Neural cell (in vitro differentiated cells): ENCODE results near the gene TMEM101. TPM values are rescaled to one million over a fixed set of nuclear protein-coding genes. Genes with fewer than 3 reads are reported as not detected.

Source experiments
- H2AFZ ChIP-seq: fragments of 200-600, 300-800 bp; sonication (generic), shearing (Covaris generic); 2 replicates; pipeline ENCODE4 v1.6.0; 2014; ENCODE audit warnings: low read depth, mild to moderate bottlenecking, antibody characterized with exemption, low read length, moderate library complexity
- H3F3A ChIP-seq: fragments of 200-600 bp; shearing (Covaris generic); 2 replicates; pipeline ENCODE4 v1.6.1; 2016; ENCODE audit warnings: mild to moderate bottlenecking, moderate library complexity, mixed read lengths, antibody characterized with exemption, low read length; ENCODE audit not compliant: insufficient read depth, poor library complexity, severe bottlenecking
- H3K27ac ChIP-seq: fragments of 200-600, 300-800 bp; sonication (generic), shearing (Covaris generic); 2 replicates; pipeline ENCODE4 v1.5.1; 2014; ENCODE audit warnings: mild to moderate bottlenecking, low read length, moderate library complexity
- H3K27me3 ChIP-seq: fragments of 300-800, 200-600 bp; sonication (generic), shearing (Covaris generic); 2 replicates; pipeline ENCODE4 v1.6.0; 2014; ENCODE audit warnings: mild to moderate bottlenecking, low read depth, low read length, moderate library complexity; ENCODE audit not compliant: insufficient read depth
- H3K36me3 ChIP-seq: fragments of 300-800, 200-600 bp; sonication (generic), shearing (Covaris generic); 2 replicates; pipeline ENCODE4 v1.5.1; 2014; ENCODE audit warnings: mild to moderate bottlenecking, antibody characterized with exemption, low read length, moderate library complexity; ENCODE audit not compliant: insufficient read depth
- H3K4me2 ChIP-seq: fragments of 300-800, 200-600 bp; sonication (generic), shearing (Covaris generic); 2 replicates; pipeline ENCODE4 v1.6.0; 2014; ENCODE audit warnings: mild to moderate bottlenecking, low read length
- H3K4me3 ChIP-seq: fragments of 300-800, 200-600 bp; sonication (generic), shearing (Covaris generic); 2 replicates; pipeline ENCODE4 v1.5.1; 2014; ENCODE audit warnings: mild to moderate bottlenecking, low read length, moderate library complexity
- H3K79me2 ChIP-seq: fragments of 200-600 bp; shearing (Covaris generic); replicated peaks from 2 replicates; pipeline ENCODE4 v1.6.0; 2014; ENCODE audit warnings: mild to moderate bottlenecking, low read length, moderate library complexity; ENCODE audit not compliant: insufficient read depth
- H3K9ac ChIP-seq: fragments of 300-800, 200-600 bp; sonication (generic), shearing (Covaris generic); 2 replicates; pipeline ENCODE4 v1.6.1; 2016; ENCODE audit warnings: mild to moderate bottlenecking, low read length, mixed read lengths
- H3K9me2 ChIP-seq: fragments of 200-600 bp; shearing (Covaris generic); 2 replicates; pipeline ENCODE4 v1.6.1; 2016; ENCODE audit warnings: mild to moderate bottlenecking, low read length, mixed read lengths; ENCODE audit not compliant: insufficient read depth
- H3K9me3 ChIP-seq: fragments of 200-600, 300-800 bp; sonication (generic), shearing (Covaris generic); 2 replicates; pipeline ENCODE4 v1.6.1; 2016; ENCODE audit warnings: mild to moderate bottlenecking, mixed run types, low read length, moderate library complexity, mixed read lengths
- H4K20me1 ChIP-seq: fragments of 200-600 bp; shearing (Covaris generic); 2 replicates; pipeline ENCODE4 v1.6.1; 2016; ENCODE audit warnings: mild to moderate bottlenecking, mixed run types; ENCODE audit not compliant: insufficient read depth
- EP300 ChIP-seq: fragments of 450-650 bp; conservative IDR thresholded peaks from 2 replicates; pipeline ENCODE4 v1.6.1; 2014; ENCODE audit warnings: antibody characterized with exemption, mild to moderate bottlenecking, moderate library complexity; ENCODE audit not compliant: poor library complexity, severe bottlenecking
- EZH2 ChIP-seq: fragments of 200-600, 300-800 bp; shearing (Covaris generic), sonication (generic); IDR thresholded peaks from 2 replicates; pipeline ENCODE4 v1.6.1; 2014; ENCODE audit warnings: antibody characterized with exemption, low read length, borderline replicate concordance, mild to moderate bottlenecking; ENCODE audit not compliant: insufficient read depth, poor library complexity, severe bottlenecking
- MXI1 ChIP-seq: fragments of 450-650 bp; conservative IDR thresholded peaks from 2 replicates; pipeline ENCODE4 v1.6.1; 2014; ENCODE audit warnings: antibody characterized with exemption, mild to moderate bottlenecking; ENCODE audit not compliant: poor library complexity, severe bottlenecking
- POLR2AphosphoS5 ChIP-seq: IDR thresholded peaks from 2 replicates; pipeline ENCODE4 v1.6.1; 2012
- RAD21 ChIP-seq: fragments of 450-650 bp; conservative IDR thresholded peaks from 2 replicates; pipeline ENCODE4 v1.6.1; 2014; ENCODE audit warnings: antibody characterized with exemption, mild to moderate bottlenecking, moderate library complexity
- REST ChIP-seq: IDR thresholded peaks from 2 replicates; pipeline ENCODE4 v1.6.1; 2012; ENCODE audit warnings: borderline replicate concordance
- SMC3 ChIP-seq: fragments of 450-650 bp; conservative IDR thresholded peaks from 2 replicates; pipeline ENCODE4 v1.6.1; 2014; ENCODE audit warnings: antibody characterized with exemption, mild to moderate bottlenecking, moderate library complexity; ENCODE audit not compliant: poor library complexity
- TAF1 ChIP-seq: IDR thresholded peaks from 2 replicates; pipeline ENCODE4 v1.6.1; 2012; ENCODE audit warnings: low read depth
- polyA plus RNA-seq: library from polyadenylated mRNA; depleted of rRNA; stranded (reverse); fragments of >200 nt; gene quantifications from 2 replicates; pipeline ENCODE4 v1.2.3, GENCODE V29; 2014
- TF ChIP-seq, protein P1 (sequence below): fragments of 450-650 bp; IDR thresholded peaks from 2 replicates; pipeline ENCODE4 v1.5.1; 2014; ENCODE audit warnings: antibody characterized with exemption, mild to moderate bottlenecking, moderate library complexity; ENCODE audit not compliant: poor library complexity, severe bottlenecking

TMEM101 gene
- polyA plus RNA-seq, 1 donor from 2014 or later, result 59.3 TPM

DNA sequence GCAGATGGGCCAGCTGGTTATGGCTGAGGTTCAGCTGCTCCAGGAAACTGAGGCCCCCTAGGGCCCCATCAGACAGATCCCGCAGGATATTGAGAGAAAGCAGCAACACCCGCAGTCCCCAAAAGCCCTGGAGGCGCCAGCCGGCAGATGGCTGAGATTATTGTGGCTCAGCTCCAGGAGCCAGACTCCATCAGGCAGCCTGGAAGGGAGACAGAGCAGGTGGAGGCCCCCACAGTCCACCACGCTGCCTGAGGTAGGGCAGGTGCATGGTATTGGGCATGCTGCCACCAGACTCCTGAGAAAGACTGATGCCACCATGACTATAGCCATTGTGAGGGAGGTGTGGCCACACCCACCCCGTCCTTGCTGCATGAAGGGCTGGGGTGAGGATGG lies 9.5 kb upstream of the TMEM101 start:
- TF ChIP-seq RAD21 (no peak), POLR2AphosphoS5 (no peak), MXI1 (no peak), TAF1 (no peak), REST (no peak)
- TF ChIP-seq, protein P1, sequence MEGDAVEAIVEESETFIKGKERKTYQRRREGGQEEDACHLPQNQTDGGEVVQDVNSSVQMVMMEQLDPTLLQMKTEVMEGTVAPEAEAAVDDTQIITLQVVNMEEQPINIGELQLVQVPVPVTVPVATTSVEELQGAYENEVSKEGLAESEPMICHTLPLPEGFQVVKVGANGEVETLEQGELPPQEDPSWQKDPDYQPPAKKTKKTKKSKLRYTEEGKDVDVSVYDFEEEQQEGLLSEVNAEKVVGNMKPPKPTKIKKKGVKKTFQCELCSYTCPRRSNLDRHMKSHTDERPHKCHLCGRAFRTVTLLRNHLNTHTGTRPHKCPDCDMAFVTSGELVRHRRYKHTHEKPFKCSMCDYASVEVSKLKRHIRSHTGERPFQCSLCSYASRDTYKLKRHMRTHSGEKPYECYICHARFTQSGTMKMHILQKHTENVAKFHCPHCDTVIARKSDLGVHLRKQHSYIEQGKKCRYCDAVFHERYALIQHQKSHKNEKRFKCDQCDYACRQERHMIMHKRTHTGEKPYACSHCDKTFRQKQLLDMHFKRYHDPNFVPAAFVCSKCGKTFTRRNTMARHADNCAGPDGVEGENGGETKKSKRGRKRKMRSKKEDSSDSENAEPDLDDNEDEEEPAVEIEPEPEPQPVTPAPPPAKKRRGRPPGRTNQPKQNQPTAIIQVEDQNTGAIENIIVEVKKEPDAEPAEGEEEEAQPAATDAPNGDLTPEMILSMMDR, result no peak
- no peaks in the 10 kb centered on the region for H4K20me1 ChIP-seq
- H3K27ac ChIP-seq, result no peak overlapping the region

DNA sequence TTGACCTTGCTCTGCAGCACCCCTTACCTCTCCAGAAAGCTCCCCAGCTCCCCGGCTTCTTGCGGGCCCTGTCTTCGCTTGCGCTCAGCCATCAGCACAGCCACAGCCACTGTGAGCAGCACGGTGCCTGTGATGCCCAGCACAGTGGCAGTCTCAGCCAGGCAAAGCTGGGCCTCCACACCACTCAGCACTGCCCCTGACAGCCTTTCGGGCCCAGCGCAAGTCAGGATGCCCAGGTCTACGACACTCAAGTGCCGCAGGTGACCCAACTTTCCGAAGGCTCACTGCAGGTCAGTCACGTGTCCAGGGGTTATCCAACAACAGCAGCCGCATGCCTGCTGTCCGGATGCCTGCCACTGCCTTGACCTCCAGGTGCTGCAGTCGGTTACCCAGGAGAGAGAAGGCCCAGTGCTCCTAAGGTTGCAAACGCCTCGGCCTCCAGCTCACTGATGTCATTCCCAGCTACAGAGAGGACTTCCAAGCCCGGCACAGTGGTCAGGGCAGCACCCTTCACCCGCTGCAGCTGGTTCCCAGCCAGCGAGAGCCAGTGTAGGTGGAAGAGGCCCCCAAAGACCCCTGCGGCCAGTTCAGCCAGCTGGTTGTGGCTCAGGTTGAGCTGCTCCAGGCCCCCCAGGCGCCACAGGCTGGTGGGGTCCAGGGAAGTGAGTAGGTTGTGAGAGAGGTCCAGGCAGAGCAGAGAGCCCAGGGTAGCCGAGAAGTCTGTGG lies 8.9 kb upstream of the TMEM101 start:
- no peak overlapping the region for H2AFZ ChIP-seq
- no peak overlapping the region for H3K9ac ChIP-seq
- no peak overlapping the region for H3K27ac ChIP-seq

More for the DNA sequence above, 9.5 kb upstream of the TMEM101 start:
- no peak overlapping the region for H3K4me2 ChIP-seq
- no peak overlapping the region for H2AFZ ChIP-seq
- H3K9me2 ChIP-seq, result no peaks in the 10 kb centered on the region
- H3F3A ChIP-seq, result no peaks in the 10 kb centered on the region
- H3K36me3 ChIP-seq, result no peaks in the 10 kb centered on the region
- H3K9me3 ChIP-seq, result no peaks in the 10 kb centered on the region
- H3K27me3 ChIP-seq, result no peaks in the 10 kb centered on the region
- H3K4me3 ChIP-seq, result no peak overlapping the region
- no peak overlapping the region for H3K9ac ChIP-seq
- H3K79me2 ChIP-seq, result no peaks in the 10 kb centered on the region

More for the DNA sequence above, 8.9 kb upstream of the TMEM101 start:
- no peaks in the 10 kb centered on the region for H3K36me3 ChIP-seq
- no peaks in the 10 kb centered on the region for H3K27me3 ChIP-seq
- TF ChIP-seq EP300 (no peak), MXI1 (no peak), POLR2AphosphoS5 (no peak), RAD21 (no peak), TAF1 (no peak), REST (no peak), SMC3 (no peak), EZH2 (no peak)
- TF ChIP-seq, protein P1, result no peak
- H3F3A ChIP-seq, result no peaks in the 10 kb centered on the region
- no peaks in the 10 kb centered on the region for H4K20me1 ChIP-seq
- no peak overlapping the region for H3K4me2 ChIP-seq
- no peaks in the 10 kb centered on the region for H3K9me3 ChIP-seq
- H3K79me2 ChIP-seq, result no peaks in the 10 kb centered on the region
- H3K4me3 ChIP-seq, result no peak overlapping the region
- H3K9me2 ChIP-seq, result no peaks in the 10 kb centered on the region
